Brain pericyte (primary cell): ENCODE measurements around the gene RBL2.
"Not testable (repeated sequence)": the region's sequence is repeated elsewhere in the genome, so short reads cannot be mapped to it uniquely, and the experiment has no call there.

Source experiments
- DNase-seq: peaks from one replicate; pipeline ENCODE4 v3.0.0-alpha.2; 2012; ENCODE audit warnings: low read depth, low spot score

Gene RBL2

DNA sequence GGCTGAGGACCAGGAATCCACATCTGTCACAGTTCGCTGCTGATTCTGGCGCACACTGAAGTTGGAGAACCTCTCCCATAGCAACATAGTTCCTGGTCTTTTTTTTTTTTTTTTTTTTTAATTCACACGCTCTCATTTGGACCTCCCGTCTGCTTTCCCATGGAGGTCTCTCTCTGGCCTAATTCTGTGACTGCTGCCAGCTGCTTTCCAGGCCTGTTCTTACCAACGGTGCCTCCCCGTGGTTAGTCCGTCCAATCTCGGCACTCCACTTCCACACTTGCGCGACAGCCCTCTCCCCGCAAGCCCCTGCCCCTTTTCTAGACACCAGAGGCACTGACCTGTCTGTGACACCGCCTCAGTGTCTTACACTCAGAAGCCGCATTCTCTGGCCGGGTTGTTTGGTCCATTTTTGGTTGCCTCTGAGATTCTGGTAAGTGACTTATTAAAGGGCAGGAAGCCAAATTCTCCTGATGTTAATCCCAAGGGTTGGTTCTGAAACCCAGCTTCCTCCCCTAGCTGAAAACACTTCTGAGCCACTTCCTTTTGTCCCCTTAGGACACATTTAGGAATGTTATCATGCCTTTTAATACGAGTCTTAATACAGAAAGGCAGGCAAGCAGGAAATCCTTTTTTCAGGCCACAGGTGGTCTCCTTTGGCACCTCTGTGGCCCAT, 69.9 kb downstream of the RBL2 start:
- no peak for DNase-seq

DNA sequence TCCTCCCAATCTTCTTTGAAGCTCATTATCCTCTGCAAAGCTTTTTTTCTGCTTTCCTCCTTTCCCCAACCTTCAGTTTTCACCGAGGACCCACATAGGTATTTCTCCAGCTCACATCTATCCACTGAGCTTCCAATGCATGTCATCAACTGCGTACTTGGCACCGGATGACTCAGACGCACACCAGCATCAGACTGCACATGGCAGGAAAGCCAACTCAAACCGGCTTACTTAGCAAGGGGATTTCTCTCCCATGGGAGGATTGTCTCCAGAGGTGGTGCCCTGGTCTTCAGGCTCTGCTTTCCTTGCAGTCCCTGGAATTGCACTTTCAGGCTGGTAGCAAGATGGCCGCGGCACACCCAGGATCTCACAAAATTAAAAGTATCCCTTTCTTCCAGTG, 70.4 kb downstream of the RBL2 start:
- DNase-seq: no peak

DNA sequence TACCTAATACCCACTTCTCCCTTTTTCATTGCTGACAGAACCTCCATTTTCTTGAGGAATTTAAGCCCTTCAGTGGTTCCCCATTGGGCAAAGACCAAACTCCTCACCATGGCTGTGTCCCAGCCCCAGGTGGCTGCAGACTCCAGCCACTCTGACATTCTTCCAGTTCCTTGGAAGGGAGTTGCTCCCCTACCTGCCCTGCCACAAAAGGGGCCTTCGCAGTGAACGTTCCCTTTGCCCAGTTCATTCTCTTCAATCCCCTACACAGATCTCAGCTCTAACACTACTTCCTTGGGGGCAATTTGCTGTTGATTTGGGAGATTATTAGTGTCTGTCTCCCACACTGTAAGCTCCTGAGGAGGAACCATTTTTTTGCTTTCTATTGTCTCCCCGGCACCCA, 72.0 kb downstream of the RBL2 start:
- no peak for DNase-seq

DNA sequence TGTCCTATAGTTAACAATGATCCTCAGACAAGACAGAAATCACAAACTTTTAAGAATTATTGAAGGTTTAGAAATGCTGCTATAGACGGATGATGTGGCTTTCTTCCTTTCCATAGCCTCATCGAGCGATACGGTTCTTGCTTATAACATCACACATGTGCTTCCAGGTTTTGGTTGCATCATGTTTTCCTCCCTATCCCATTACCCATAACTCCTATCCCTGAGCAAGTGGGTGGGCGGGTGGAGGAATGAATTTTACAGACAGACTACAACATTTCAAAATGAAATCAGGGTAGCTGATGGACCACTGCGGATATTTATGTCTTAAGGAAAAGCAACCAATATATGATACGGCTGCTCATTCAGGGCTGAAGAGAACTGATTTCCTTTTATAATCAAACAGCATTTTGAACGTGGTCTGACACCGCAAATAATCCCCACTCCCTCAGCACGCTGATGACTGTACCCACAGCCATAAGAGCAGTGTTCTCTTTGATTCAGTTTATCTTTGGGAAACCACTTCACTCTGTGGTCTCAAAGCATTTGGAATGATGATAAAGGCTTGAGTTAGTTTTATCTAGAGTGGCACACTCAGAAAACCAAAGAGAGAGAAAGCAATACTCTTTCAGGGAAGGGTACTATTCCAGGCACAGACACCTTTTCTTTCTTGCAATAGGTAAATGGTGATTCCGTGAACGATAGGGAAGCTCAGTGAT, 73.4 kb downstream of the RBL2 start:
- DNase-seq: no peak

DNA sequence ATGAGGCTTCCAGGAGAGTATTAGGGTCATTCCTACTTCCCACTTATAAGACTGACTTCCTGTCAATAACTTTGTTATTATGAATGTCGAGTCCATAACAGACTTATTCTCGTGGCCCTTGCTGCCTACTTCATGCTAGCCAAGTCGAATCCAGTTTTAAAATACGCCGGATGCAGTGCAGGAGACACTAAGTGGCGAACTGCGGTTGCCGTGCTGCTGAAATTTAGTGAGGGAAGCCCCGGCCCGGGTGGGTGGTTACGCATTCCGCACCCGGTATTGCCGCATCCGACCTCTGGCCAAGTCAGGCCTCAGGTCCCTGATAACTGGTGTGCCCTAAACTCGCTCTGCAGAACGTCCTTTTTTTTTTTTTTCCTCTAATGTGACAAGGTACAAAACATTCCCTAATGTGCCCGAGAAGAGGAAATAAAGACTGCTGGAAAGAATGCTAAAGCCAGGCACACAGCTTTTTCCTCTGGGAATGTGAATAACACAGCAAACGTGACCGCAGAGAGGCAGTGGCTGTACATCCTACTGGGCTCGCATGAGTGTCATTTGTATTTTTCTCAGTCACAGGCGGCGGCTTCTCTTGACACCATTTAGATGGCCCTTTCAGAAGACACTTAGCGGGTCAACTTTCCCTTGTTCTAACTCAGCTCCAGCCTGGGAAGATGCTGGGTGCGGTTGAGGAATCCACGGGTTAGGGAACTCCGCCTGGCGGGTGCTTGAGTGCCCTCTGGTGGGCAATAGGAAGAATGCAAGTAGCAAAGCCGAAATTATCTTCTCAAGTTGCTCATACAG, 75.8 kb downstream of the RBL2 start:
- DNase-seq: no peak

DNA sequence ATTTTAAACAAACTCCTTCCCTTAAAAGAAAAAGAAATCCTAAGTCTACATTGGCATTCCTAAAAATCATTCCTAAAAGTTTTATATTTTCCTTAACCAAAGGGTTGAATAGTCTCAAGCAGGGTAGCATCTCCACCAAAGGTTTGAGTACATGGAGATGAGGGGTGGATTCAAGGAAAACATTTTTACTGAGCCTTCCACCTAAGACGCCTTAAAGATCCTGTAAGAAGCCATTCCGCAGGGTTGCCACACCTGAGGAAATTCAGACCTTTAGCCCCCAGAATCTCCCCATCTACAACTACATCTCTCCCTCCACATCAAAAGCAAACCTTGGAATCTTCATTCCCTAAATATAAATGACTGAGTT, 76.4 kb downstream of the RBL2 start:
- DNase-seq: no peak

DNA sequence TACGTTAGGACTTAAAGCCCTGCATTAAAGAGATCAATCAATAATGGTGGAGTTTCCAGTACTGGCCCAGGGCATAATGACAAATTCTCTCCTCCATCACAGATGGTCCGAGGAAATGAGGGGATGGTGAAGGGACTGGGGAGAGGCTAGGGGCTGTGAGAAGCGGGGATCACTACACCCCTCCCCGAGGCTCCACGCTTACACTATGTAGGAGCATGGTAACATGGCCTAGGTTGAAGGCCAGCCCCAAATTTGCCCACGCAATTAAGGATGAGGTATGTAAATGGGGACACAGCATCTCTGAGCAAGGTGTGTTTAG, 76.8 kb downstream of the RBL2 start:
- DNase-seq: no peak

DNA sequence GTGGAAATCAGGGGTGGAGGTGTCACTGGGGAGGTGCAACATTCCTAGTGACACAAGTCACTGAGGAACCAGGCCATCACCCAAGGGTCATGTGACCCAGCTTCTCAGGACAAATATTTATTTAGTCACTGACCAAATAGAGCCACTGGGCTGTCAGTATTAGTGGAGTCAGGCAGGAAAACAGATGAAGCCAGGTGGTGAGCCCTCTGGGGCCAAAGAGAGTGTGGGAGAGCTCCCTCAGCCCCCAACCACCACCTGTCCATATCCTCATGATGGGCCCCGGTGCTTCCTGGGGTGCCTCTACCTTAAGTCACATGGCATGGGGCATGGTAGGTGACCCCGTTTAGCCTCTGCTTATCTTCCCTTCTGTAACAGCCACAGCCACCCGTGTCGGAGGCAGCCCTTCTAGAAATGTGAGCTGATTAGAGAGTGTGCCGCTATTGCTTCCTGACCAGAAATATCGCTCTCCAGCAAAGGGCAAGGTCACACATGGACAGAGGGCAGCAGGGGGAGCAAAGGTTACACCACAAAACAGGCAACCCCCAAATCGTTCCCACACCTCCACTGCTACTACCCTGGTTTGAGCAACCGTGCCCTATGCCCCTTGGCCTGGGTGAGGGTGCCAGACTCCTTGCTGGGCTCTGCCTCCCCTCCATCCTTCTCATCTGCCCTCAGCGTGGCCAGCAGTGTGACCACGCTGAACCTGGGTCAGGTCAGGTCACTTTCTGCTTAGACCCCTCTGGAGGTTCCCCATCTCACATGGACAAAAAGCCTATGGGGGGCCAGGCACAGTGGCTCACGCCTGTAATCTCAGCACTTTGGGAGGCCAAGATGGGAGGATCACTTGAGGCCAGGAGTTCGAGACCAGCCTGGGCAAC, 77.4 kb downstream of the RBL2 start:
- DNase-seq: no peak

DNA sequence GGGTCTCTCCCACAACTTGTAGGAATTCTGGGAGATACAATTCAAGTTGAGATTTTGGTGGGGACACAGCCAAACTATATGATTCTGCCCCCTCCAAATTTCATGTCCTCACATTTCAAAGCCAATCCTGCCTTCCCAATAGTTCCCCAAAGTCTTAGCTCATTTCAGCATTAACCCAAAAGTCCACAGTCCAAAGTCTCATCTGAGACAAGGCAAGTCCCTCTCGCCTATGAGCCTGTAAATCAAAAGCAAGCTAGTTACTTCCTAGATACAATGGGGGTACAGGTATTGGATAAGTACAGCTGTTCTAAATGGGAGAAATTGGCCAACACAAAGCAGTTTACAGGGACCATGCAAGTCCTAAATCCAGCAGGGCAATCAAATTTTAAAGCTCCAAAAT, 78.5 kb downstream of the RBL2 start:
- not testable (repeated sequence) for DNase-seq

DNA sequence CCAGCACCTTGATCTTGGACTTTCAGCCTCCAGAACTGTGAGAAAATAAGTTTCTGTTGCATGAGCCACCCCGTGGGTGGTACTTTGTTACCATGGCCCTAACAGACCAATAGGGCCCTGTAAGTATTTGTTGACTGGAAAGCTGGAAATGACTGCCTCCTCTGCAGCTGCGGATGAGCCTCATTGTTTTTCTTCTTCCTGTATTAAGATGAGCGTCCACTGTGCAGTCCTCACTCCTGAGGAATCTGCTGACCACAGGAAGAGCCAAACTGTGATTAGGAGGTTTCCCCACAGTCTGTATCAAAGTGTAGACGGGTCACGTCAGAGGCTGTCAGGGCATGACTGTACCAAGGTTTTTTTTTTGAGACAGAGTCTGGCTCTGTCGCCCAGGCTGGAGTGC, 81.0 kb downstream of the RBL2 start:
- DNase-seq: no peak

DNA sequence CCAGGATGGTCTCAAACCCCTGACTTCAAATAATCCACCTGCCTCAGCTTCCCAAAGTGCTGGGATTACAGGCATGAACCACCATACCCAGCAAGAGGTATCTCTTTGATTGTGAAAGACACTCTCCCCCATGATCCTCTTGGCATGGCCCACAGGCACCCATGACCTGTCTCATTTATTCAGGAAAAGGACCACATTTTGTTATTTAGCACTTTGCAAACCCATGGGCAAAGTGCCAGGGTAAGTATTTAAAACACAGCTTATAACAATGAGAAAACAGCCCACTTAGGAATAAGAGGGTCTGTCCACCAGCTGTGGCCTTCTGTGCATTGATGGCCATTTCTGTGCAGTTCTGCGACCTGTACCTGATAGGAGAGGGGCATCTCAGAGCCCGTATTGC, 81.5 kb downstream of the RBL2 start:
- DNase-seq: no peak

DNA sequence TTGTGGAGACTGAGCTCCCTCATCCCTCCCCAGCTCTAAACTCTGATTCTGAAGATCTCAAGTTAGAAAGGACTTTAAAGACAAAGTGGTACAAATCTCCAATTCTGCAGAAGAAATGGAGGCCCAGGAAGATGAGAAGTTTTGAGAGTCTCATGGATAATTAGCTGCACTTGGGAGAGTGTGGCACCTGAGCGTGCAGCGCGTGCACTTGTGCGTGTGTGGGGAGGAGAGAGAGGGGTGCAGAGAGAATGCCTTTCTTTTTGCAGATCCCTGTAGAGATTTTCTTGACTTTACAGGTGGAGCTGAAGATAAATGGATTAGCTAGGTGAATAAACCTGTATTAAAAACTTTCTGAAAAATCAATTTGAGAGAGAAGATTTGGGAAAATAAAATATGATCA, 83.6 kb downstream of the RBL2 start:
- DNase-seq: no peak

DNA sequence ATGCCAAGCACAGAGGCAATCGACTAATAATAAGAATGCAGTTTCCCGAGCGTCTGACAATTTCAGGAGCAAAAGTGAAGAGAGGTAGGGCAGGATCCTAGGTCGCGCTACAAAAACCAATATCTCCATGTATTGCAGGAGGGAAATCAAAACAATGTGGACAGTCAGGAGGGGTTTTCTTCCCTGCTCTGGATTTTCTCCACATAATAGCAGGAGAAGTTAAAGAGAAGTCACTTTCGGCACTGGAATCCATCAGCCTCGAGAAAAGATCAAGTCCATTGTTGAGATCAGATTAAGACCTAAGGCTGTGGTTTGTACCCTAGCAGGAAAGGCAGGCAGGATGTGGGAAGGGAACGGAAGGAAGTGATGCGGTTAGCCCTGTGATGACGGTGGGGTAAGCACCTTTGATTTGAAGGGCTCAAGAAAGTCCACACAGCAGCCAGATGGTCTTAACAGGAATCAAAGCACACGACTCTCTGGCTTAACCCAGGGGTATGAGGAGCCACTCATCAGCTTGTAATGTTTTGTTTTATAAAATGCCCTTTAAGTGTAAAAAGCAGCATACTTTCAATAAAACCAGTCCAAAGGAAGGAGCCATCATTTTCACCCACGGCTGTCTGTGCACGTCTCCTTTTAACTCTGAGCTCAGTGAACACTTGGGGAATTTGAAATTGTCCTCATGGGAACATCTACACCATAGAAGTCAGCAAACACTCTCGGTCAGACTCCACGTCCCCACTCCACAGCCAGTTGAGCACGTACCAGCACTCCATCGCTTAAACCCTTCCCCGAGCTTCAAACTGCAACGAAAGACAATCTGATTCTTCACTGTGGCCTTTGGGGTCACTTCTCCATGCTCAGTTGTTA, 84.5 kb downstream of the RBL2 start:
- DNase-seq: no peak

DNA sequence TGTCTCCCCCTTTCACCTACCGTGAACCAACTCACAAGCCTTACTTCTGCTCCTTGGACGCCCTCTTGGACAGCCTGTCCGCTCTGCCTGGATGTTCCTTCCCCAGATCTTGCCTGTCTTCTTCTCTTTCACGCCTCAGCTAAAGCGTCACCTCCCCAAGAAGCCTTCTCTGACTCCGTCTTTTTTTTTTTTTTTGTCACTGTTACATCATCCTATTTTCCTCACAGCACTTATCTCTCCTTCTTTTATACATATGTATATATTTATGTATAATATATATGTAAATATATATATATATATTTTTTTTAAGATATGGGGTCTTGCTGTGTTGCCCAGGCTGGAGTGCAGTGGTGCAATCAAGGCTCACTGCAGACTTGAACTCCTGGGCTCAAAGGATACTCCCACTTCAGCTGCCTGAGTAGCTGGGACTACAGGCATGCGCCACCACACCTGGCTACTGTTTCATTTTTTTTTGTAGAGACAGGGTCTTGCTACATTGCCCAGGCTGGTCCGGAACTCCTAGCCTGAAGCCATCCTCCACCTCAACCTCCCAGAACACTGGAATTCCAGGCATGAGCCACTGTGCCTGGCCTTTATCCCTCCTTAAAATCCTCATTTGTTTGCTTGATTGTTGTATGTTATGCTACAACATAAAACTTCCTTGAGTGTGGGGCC, 85.3 kb downstream of the RBL2 start:
- DNase-seq: no peak

DNA sequence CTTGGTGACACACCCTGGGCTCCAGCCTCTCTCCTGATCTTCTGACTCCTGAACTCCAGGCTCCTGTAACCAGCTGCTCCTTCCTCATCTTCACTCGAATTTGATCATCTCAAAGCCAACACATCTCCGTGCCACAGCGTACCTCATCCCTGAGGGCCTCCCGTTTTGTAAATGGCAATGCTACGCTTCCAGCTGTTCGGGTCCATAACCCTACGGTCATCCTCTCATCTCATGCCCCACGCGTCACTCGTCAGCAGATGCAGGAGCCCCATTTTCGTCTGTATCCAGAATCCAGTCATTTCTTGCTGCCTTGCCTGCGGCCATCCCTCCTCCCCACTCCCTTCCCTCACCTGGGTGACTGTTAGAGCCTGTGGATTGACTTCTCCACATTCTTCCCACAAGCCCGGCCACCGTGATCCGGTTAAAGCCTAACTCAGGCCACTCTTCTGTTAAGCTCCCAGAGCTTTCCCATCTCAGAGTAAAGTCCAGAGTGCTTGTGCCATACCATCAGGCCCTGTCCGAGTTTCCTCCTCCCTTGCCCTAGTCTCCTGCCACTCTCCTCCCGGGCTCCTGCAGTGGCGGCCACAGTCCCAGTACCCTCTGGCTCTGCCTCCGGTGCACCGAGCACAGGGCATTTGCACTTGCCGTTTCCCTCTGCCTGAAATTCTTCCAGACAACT, 89.0 kb downstream of the RBL2 start:
- DNase-seq: no peak

DNA sequence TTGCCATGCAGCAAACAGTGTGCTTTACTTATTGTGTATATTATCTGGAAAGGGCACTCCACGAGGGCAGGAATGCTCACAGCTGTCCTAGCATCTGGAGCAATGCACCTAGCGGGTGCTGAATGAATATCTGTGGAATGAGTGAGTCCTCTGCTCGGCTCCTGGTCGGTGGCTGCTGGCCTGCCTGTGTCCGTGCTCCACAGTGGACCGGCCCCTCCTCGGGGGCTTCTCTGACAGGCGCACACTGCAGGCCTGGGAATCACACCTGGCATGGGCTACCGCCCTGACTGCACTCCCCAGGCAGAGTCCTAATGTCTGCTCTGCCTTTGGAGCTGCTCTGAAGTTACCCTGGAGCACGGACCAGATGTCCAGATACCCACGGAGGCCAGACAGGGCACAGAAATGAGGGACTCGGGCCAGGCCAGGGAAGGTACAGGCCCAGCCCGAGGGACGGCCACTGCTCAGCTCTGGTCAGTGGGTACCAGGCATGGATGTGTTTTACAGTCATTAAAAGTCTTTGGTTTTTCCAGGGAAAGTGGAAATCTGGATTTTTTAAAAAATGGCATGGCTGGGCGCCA, 89.8 kb downstream of the RBL2 start:
- no peak for DNase-seq

DNA sequence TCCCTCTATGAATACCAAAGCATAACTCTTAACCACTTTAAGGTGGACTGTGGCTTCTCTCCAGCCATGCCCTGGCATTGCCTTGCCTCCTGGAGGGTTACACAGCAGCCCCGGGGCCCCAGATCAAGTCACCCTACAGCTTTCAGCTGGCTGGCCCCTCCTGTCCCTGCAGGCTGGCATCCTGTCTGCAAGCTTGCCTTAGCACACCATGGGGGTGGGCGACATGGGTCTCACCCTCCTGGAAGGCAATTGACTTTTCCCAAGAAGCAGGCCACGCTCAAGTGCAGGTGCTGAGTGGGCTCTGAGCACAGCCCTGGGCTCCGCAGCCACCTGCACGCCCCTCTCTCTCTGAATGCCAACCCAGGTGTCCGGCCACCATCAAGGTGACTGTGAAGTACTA, 94.5 kb downstream of the RBL2 start:
- DNase-seq: no peak

DNA sequence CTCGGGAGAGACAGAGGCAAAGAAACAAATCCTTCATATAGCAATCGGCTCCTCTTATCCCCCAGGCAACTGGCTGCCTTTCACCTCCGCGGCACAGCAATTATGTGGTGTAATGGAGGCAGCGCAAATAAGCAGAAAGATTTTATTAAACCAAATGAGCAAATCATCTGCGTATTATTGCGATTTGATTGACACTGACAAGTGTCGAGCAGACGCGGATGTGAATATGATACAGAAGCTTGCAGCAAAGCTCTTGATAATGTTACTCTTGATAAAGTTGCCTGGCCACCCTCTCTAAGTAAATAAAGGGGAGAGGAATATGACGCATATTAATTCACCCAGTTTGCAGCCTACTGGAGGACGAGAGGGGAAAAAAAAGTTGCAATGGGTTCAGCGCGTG, 95.2 kb downstream of the RBL2 start:
- no peak for DNase-seq

DNA sequence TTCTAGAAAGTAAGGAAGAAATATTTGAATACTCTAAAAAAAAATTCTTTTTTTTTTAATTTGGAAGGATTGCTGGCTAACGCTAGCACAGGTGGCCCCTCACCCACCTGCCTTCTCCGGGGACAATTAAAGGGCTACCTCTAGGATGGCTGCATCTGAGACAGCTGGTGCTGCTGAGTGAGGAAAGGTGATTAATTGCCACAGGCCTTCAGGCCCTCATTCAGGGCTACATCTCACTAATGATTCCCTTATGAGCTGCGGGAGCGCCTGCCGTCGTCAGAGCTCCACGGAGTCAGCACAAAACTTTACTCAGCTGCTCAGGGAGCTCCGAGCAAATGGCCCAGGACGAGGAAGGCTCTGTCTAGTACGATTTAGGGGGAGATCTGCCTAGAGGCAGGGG, 95.8 kb downstream of the RBL2 start:
- DNase-seq: no peak

DNA sequence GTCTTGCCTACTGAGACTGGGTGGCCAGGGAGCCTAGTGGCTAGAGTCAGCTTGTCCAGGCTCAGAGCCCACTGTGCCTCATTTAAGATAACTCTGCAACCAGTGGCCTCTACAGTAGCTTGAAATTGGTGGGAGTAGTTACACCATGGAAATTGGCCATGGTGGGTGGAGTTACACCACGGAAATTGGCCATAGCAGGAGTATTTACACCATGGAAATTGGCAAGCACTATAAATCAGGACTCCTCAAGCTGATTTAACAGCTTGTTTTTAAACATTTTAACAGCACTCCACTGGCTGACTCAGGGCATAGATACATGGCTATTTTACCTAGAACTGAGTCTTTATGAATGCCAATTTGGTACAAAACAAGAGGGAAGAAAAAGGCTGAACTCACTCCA, 96.5 kb downstream of the RBL2 start:
- no peak for DNase-seq
